ENCODE data around the gene KLHL4.
"Not testable (repeated sequence)": the region's sequence is repeated elsewhere in the genome, so short reads cannot be mapped to it uniquely, and the experiment has no call there.

The KLHL4 gene, protein sequence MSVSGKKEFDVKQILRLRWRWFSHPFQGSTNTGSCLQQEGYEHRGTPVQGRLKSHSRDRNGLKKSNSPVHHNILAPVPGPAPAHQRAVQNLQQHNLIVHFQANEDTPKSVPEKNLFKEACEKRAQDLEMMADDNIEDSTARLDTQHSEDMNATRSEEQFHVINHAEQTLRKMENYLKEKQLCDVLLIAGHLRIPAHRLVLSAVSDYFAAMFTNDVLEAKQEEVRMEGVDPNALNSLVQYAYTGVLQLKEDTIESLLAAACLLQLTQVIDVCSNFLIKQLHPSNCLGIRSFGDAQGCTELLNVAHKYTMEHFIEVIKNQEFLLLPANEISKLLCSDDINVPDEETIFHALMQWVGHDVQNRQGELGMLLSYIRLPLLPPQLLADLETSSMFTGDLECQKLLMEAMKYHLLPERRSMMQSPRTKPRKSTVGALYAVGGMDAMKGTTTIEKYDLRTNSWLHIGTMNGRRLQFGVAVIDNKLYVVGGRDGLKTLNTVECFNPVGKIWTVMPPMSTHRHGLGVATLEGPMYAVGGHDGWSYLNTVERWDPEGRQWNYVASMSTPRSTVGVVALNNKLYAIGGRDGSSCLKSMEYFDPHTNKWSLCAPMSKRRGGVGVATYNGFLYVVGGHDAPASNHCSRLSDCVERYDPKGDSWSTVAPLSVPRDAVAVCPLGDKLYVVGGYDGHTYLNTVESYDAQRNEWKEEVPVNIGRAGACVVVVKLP

DNA sequence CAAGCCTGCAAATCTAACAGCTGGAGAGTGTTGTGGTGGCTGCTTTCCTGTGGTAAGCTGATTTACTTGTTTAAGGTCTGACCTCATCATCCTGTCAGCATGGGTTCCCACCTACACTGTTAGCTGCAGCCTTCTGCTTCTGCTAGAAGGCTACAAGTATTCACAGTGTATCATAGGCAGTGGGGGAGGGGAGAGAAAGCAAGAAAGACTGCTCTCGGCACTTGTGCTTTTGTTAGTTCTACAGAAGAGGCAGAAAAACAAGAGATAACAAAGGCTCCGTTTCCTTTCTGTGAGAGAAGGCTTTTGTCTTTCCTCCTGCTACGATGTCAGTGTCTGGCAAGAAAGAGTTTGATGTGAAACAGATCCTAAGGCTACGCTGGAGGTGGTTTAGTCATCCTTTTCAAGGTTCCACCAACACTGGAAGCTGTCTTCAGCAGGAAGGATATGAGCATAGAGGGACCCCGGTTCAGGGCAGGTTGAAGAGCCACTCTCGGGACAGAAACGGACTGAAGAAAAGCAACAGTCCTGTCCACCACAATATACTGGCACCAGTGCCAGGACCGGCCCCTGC lies at the start of gene KLHL4:
Gene KLHL4 (plus strand): TSS at position 232 of the 571 bp plus-strand sequence. CDS start 92 bp downstream, at position 324.
- no peaks in the 10 kb centered on the region for H3K27me3 Mint-ChIP-seq
- H3K4me3 Mint-ChIP-seq = no peak within 1 kb of the TSS
- no peak within 1 kb of the TSS for H3K27ac Mint-ChIP-seq
- no peak for DNase-seq
- H3K9me3 Mint-ChIP-seq = no peaks in the 10 kb centered on the region
- H3K4me1 Mint-ChIP-seq = no peaks in the 10 kb centered on the region
- no peak for ATAC-seq

GRCh38 chrX:87468941-87469340 lies 48.7 kb upstream of the KLHL4 start:
- no peaks in the 10 kb centered on the region for H3K4me1 Mint-ChIP-seq
- ATAC-seq (no peak), DNase-seq (no peak)
- H3K27ac Mint-ChIP-seq = no peak overlapping the region
- H3K4me3 Mint-ChIP-seq = no peak overlapping the region
- H3K27me3 Mint-ChIP-seq = no peaks in the 10 kb centered on the region
- peaks cover 0 to 6% of the 10 kb centered on the region in 2 donors for H3K9me3 Mint-ChIP-seq

DNA sequence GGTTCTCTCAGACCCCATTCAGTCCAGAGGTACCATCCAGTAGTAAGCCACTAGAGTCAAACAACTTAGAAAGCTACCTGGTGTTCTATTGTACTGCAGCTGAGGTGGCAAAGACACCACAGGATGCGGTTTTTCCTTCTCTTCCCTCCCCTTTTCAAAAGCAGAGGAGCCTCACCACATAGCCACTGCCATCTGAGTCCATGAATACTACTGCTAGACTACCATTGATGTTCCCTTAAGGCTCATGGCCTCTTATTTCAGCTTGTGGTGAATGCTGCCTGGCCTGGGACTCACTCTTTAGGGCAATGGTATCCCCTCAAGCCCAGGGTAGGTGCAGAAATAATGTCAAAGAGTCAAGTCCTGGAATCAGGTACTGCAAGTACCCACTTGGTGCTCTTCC lies 41.8 kb upstream of the KLHL4 start:
- H3K9me3 Mint-ChIP-seq = no peaks in the 10 kb centered on the region
- H3K4me1 Mint-ChIP-seq = no peaks in the 10 kb centered on the region
- no peak for ATAC-seq
- H3K27me3 Mint-ChIP-seq = no peaks in the 10 kb centered on the region
- no peak overlapping the region for H3K4me3 Mint-ChIP-seq
- DNase-seq = no peak
- no peak overlapping the region for H3K27ac Mint-ChIP-seq

GRCh38 chrX:87478703-87479102 lies 38.9 kb upstream of the KLHL4 start:
- H3K4me1 Mint-ChIP-seq, DNase-seq, ATAC-seq, H3K4me3 Mint-ChIP-seq, H3K27me3 Mint-ChIP-seq, H3K9me3 Mint-ChIP-seq, H3K27ac Mint-ChIP-seq: not testable (repeated sequence)

DNA sequence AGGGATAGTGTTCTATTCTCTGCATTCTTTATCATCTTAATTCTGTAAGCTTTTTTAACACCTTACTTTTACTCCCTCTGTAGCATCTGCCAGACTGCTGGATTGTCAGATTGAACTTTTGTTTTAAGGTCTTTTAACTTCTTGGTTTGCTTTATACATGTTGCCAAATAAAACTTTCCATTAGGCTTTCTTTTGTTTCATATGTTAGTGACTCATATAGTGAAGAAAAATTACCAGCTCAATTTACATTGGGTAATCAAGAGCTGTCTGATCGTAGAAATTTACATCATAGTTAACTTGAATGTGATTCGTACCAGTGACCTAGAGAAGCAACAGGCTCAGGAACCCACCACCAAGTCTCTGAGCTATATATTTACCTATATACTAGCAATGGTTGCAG lies 28.5 kb upstream of the KLHL4 start:
- ATAC-seq = no peak
- Mint-ChIP-seq H3K27ac (no peak overlapping the region), H3K4me3 (no peak overlapping the region), H3K27me3 (no peaks in the 10 kb centered on the region), H3K9me3 (peaks cover 0 to 6% of the 10 kb centered on the region in 2 donors), H3K4me1 (no peaks in the 10 kb centered on the region)
- DNase-seq = no peak

DNA sequence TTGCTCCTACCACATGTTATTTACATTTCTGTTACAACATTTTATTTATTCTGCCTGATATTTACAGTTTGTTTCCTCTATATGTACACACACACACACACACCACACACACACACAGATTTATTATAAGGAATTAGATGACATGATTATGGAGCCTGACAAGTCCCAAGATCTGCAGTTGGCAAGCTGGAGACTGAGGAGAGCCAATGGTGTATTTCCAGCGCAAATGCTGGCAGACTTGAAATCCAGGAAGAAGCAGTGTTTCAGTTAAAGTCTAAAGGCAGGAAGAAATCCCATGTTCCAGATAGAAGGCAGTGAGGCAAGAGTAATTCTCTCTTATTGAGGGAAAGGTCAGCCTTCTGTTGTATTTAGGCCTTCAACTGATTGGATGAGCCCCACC lies 1.8 kb upstream of the KLHL4 start:
- Mint-ChIP-seq H3K9me3 (no peaks in the 10 kb centered on the region), H3K27me3 (no peaks in the 10 kb centered on the region), H3K4me3 (no peak overlapping the region), H3K4me1 (no peaks in the 10 kb centered on the region), H3K27ac (no peak overlapping the region)
- no peak for DNase-seq
- ATAC-seq = no peak

- Mint-ChIP-seq H3K9me3 (no peaks in the 10 kb centered on the region), H3K4me1 (no peaks in the 10 kb centered on the region), H3K27ac (no peak overlapping the region), H3K27me3 (no peaks in the 10 kb centered on the region), H3K4me3 (no peak overlapping the region)
- ATAC-seq (no peak), DNase-seq (no peak)
Measured at GRCh38 chrX:87516717-87517121, 883 bp upstream of the KLHL4 start.

DNA sequence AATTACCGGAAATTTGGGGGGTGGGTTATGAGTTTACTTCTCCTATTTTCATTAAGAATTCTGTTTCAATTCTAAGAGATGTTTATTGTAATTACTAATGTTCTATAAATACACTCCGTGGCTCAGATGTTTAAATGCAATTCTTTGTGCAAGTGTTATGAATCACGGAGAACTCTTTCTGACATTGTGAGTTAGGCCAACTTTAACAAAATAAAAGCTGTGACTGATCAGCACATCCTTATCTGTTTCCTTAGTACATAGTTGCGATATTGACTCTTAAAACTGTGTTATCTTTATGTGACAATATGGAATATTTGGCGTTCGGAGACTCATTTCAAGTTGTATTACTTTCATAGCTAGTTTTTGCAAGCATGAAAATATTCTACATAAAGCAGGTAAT lies 902 bp downstream of the KLHL4 start:
- H3K9me3 Mint-ChIP-seq = no peaks in the 10 kb centered on the region
- no peaks in the 10 kb centered on the region for H3K27me3 Mint-ChIP-seq
- no peak overlapping the region for H3K27ac Mint-ChIP-seq
- DNase-seq (no peak), ATAC-seq (no peak)
- no peaks in the 10 kb centered on the region for H3K4me1 Mint-ChIP-seq
- no peak overlapping the region for H3K4me3 Mint-ChIP-seq

DNA sequence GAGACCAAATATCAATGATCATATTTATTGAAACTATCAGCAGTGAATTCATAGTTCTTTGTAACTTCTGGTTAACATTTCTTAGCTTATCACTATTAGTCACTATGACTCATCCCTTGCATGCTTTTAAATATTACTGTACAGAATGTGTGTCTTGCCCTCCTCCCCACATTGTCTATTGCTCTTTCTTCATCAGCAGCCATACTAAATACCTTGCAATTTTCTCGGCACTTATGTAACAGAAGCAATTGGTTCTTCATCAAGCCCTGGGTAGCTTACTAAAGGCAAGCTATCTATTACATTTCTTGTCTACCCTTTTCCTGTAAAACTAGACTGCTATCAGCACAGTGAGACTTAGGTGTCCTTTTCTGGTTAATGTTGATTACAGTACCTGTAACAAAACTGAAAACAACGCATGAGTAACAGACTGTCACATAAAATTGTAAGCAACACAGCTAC lies 8.2 kb downstream of the KLHL4 start:
- Mint-ChIP-seq H3K4me1 (no peaks in the 10 kb centered on the region), H3K27ac (no peak overlapping the region), H3K4me3 (no peak overlapping the region), H3K27me3 (no peaks in the 10 kb centered on the region), H3K9me3 (no peaks in the 10 kb centered on the region)
- DNase-seq (no peak), ATAC-seq (no peak)

GRCh38 chrX:87526281-87526680 lies 8.7 kb downstream of the KLHL4 start:
- ATAC-seq (no peak), DNase-seq (no peak)
- Mint-ChIP-seq H3K4me1 (no peaks in the 10 kb centered on the region), H3K27me3 (no peaks in the 10 kb centered on the region), H3K4me3 (no peak overlapping the region), H3K9me3 (no peaks in the 10 kb centered on the region), H3K27ac (no peak overlapping the region)

GRCh38 chrX:87528487-87528886 lies 10.9 kb downstream of the KLHL4 start:
- no peak for ATAC-seq
- Mint-ChIP-seq H3K27me3 (no peaks in the 10 kb centered on the region), H3K4me3 (no peak overlapping the region), H3K4me1 (no peaks in the 10 kb centered on the region), H3K27ac (no peak overlapping the region), H3K9me3 (no peaks in the 10 kb centered on the region)
- no peak for DNase-seq

DNA sequence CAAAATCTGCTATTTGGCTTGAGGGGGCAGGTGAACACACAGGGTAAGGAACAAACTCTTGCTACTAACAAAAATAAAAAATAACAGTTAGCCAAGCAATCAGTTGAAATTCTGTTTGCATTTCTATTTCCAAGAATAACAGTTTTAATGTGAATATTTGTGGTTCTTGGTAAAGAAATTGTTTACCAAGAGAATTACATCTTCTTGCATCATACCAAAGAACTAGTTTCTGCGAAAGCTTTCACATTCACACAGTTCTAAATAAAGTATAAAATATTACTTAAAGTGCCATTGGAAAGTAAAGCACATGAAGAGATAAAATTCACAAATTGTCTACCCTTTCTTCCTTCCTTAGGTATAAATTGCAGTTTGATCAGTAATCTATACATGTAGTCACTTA lies 54.4 kb downstream of the KLHL4 start:
- Mint-ChIP-seq H3K4me3 (no peak overlapping the region), H3K27ac (peak overlapping the region in 1 of 2 donors; percentile 69), H3K27me3 (no peaks in the 10 kb centered on the region), H3K4me1 (no peaks in the 10 kb centered on the region), H3K9me3 (no peaks in the 10 kb centered on the region)
- ATAC-seq (no peak), DNase-seq (no peak)

- Mint-ChIP-seq H3K27ac (no peak overlapping the region), H3K4me1 (no peaks in the 10 kb centered on the region), H3K27me3 (no peaks in the 10 kb centered on the region), H3K4me3 (no peak overlapping the region), H3K9me3 (no peaks in the 10 kb centered on the region)
- ATAC-seq = no peak
- DNase-seq = no peak
Measured at GRCh38 chrX:87572901-87573300, 55.3 kb downstream of the KLHL4 start.

DNA sequence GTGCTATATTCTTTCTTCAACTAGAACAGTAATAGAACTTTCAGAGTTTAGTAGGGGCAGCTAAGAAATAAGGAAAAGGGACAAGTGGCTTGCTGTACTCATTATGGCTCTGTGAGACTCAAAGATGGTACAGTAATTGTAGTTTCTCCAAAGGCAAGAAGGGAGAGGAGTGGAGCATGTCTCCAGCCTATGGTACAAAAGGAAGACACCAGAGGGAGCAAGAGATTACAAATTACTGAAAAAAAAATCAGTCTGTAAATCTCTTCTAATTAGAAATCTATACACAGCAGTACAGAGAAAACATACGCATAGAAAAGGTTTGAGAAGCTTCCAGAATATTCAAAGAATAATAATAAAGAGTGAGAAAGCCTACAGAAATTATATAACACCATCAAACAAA lies 61.4 kb downstream of the KLHL4 start:
- Mint-ChIP-seq H3K27ac (peak overlapping the region in 1 of 2 donors; percentile 33), H3K4me3 (no peak overlapping the region), H3K9me3 (no peaks in the 10 kb centered on the region), H3K4me1 (no peaks in the 10 kb centered on the region), H3K27me3 (no peaks in the 10 kb centered on the region)
- no peak for DNase-seq
- ATAC-seq = no peak

- no peak overlapping the region for H3K27ac Mint-ChIP-seq
- no peaks in the 10 kb centered on the region for H3K4me1 Mint-ChIP-seq
- DNase-seq = no peak
- no peak overlapping the region for H3K4me3 Mint-ChIP-seq
- no peak for ATAC-seq
- peaks cover 0 to 5% of the 10 kb centered on the region in 2 donors for H3K9me3 Mint-ChIP-seq
- H3K27me3 Mint-ChIP-seq = no peaks in the 10 kb centered on the region
Measured at GRCh38 chrX:87580862-87581261, 63.3 kb downstream of the KLHL4 start.

- no peaks in the 10 kb centered on the region for H3K4me1 Mint-ChIP-seq
- H3K27ac Mint-ChIP-seq = no peak overlapping the region
- ATAC-seq = no peak
- peaks cover 0 to 5% of the 10 kb centered on the region in 2 donors for H3K9me3 Mint-ChIP-seq
- no peak overlapping the region for H3K4me3 Mint-ChIP-seq
- H3K27me3 Mint-ChIP-seq = no peaks in the 10 kb centered on the region
- no peak for DNase-seq
Measured at GRCh38 chrX:87582453-87582852, 64.9 kb downstream of the KLHL4 start.

Data from stimulated activated naive CD8-positive, alpha-beta T cell treated with anti-CD3 and anti-CD28 coated beads, Interleukin-15, amount 100 ng/mL, for 72 hours (primary cell).